Thyroid gland (tissue), 4 donors: ENCODE measurements around the gene MOGAT3. TPM values are rescaled to one million over a fixed set of nuclear protein-coding genes. Genes with fewer than 3 reads are reported as not detected.

Source experiments
- DNase-seq, 2 donors: peaks; one replicate each; pipeline ENCODE4 v3.0.0-alpha.2; 2019
- H3K27ac ChIP-seq, 3 donors: fragments of 200-600 bp; sonication (generic); 1 replicate in 2 of 3; 2 replicates in 1 of 3; pipeline ENCODE4 v1.5.1; 2016 to 2019; ENCODE audit warnings: mild to moderate bottlenecking in 1 of 3, moderate library complexity in 1 of 3
- H3K27me3 ChIP-seq: fragments of 200-600 bp; sonication (generic); one replicate; pipeline ENCODE4 v1.5.1; 2019
- H3K36me3 ChIP-seq, 2 donors: fragments of 200-600 bp; sonication (generic); one replicate each; pipeline ENCODE4 v1.5.1; 2016 to 2019
- H3K4me1 ChIP-seq, 2 donors: fragments of 200-600 bp; sonication (generic); one replicate each; pipeline ENCODE4 v1.5.1; 2017 to 2019
- H3K4me3 ChIP-seq, 3 donors: fragments of 200-600 bp; sonication (generic); replicated peaks in 1 of 3; 1 replicate in 2 of 3; 2 replicates in 1 of 3; pipeline ENCODE4 v1.5.1; 2016; ENCODE audit warnings: mild to moderate bottlenecking in 1 of 3
- H3K9me3 ChIP-seq: fragments of 200-600 bp; sonication (generic); one replicate; pipeline ENCODE4 v1.5.1; 2017
- CTCF ChIP-seq, 6 experiments: fragments of 200-600 bp in 3 of 6; fragments of 450-650 bp in 3 of 6; sonication (generic) in 3 of 6; IDR thresholded peaks; one replicate each; pipeline ENCODE4 v1.5.1; 2016 to 2019; ENCODE audit warnings: antibody characterized with exemption in 6 of 6, mild to moderate bottlenecking in 2 of 6, inconsistent platforms in 1 of 6, moderate library complexity in 1 of 6
- POLR2A ChIP-seq, 2 donors: fragments of 450-650 bp; IDR thresholded peaks; one replicate each; pipeline ENCODE4 v1.6.1; 2017; ENCODE audit warnings: antibody characterized with exemption in 2 of 2, mild to moderate bottlenecking in 2 of 2, moderate library complexity in 1 of 2
- WGBS, 2 donors: methylation state at CpG; one replicate each; pipeline ENCODE4 v1.1.5; 2017; 5-methylcytosine and 5-hydroxymethylcytosine counted together
- intact Hi-C: fragments of 100-400 bp; cut with DNase I; formaldehyde crosslinking; loops from one replicate; pipeline ENCODE4 v1.15.1; 2023
- total RNA-seq, 4 donors: library from RNA; depleted of rRNA; stranded (reverse); fragments of >200 nt; gene quantifications; one replicate each; pipeline ENCODE4 v1.2.3, GENCODE V29; 2016

The MOGAT3 gene
- total RNA-seq, 4 donors from 2014 or later = not detected

- Histone ChIP-seq H3K4me3 (no peak overlapping the region), H3K9me3 (no peaks in the 10 kb centered on the region), H3K36me3 (peaks cover 16% of the 10 kb centered on the region in 2 donors), H3K4me1 (peaks cover 16 to 30% of the 10 kb centered on the region in 2 donors), H3K27me3 (no peaks in the 10 kb centered on the region), H3K27ac (peak overlapping the region in 1 of 3 donors; percentile 81)
- intact Hi-C loops = no loop called here
- no peak for DNase-seq
- 94 to 96% methylated on average over 32 of the region's 32 CpGs for WGBS, 2 donors
- no peak for TF ChIP-seq CTCF (IDR thresholded peaks at IDR 0.05)
- TF ChIP-seq POLR2A (IDR thresholded peaks at IDR 0.05) = no peak
These were observed 39.6 kb upstream of the MOGAT3 start for GRCh38 chr7:101240226-101241014.

- Histone ChIP-seq H3K4me3 (no peak overlapping the region), H3K4me1 (peaks cover 12 to 27% of the 10 kb centered on the region in 2 donors), H3K27me3 (no peaks in the 10 kb centered on the region), H3K27ac (peak overlapping the region in 2 of 3 donors; percentile 74 to 81), H3K36me3 (peaks cover 16% of the 10 kb centered on the region in 2 donors), H3K9me3 (no peaks in the 10 kb centered on the region)
- 96 to 97% methylated on average over 7 to 9 of the region's 9 CpGs for WGBS, 2 donors
- no peak for DNase-seq
- intact Hi-C loops = no loop called here
- TF ChIP-seq CTCF (IDR thresholded peaks at IDR 0.05) (no peak), POLR2A (IDR thresholded peaks at IDR 0.05) (no peak)
These were observed 39.0 kb upstream of the MOGAT3 start for GRCh38 chr7:101239951-101240220.

- 71 to 79% methylated on average over 24 to 27 of the region's 27 CpGs for WGBS, 2 donors
- Histone ChIP-seq H3K4me1 (peaks cover 12 to 27% of the 10 kb centered on the region in 2 donors), H3K9me3 (no peaks in the 10 kb centered on the region), H3K36me3 (peaks cover 16% of the 10 kb centered on the region in 2 donors), H3K27ac (peak overlapping the region; percentile 63 to 81 (median 74)), H3K4me3 (no peak overlapping the region), H3K27me3 (no peaks in the 10 kb centered on the region)
- TF ChIP-seq CTCF (IDR thresholded peaks at IDR 0.05) (no peak), POLR2A (IDR thresholded peaks at IDR 0.05) (no peak)
- intact Hi-C loops = no loop called here
- no peak for DNase-seq
These were observed 38.5 kb upstream of the MOGAT3 start for GRCh38 chr7:101239191-101239950.

- intact Hi-C loops = no loop called here
- Histone ChIP-seq H3K27ac (peak overlapping the region; percentile 63 to 81 (median 74)), H3K36me3 (peaks cover 16% of the 10 kb centered on the region in 2 donors), H3K4me1 (peaks cover 5 to 22% of the 10 kb centered on the region in 2 donors), H3K27me3 (no peaks in the 10 kb centered on the region), H3K9me3 (no peaks in the 10 kb centered on the region), H3K4me3 (no peak overlapping the region)
- 74 to 82% methylated on average over 9 to 22 of the region's 28 CpGs for WGBS, 2 donors
- DNase-seq = no peak
- no peak for TF ChIP-seq POLR2A (IDR thresholded peaks at IDR 0.05)
- TF ChIP-seq CTCF (IDR thresholded peaks at IDR 0.05) = no peak
These were observed 37.7 kb upstream of the MOGAT3 start for GRCh38 chr7:101238226-101239182.
